H1 (cell line): ENCODE data around the gene PDE1A. TPM values are rescaled to one million over a fixed set of nuclear protein-coding genes. Genes with fewer than 3 reads are reported as not detected.

ENCODE experiments used
- CTCF ChIA-PET: fragments of 300-600 bp; sonication (Branson Sonifier 250); formaldehyde crosslinking; loops from one replicate; lab custom pipeline; 2021; ENCODE audit not compliant: partially characterized antibody; lab: Charles Lee
- POLR2A ChIA-PET: fragments of 300-600 bp; sonication (Branson Sonifier 250); formaldehyde crosslinking; loops from one replicate; lab custom pipeline; 2021; ENCODE audit warnings: inconsistent platforms; ENCODE audit not compliant: partially characterized antibody; lab: Charles Lee
- DNase-seq, 2 experiments: peaks; one replicate each; pipeline versions ENCODE4 v3.0.0 to v3.0.0-alpha.2; 2010 to 2022; ENCODE audit warnings: low spot score in 2 of 2, low read depth in 1 of 2, mixed read lengths in 1 of 2
- FAIRE-seq: peaks from 2 replicates; lab custom pipeline; 2011; peaks lifted over from hg19 to GRCh38; lab: Jason Lieb, UNC
- H2AFZ ChIP-seq: 2 replicates; pipeline ENCODE4 v1.8.1; 2012; ENCODE audit warnings: low read length, inconsistent platforms
- H2AK5ac ChIP-seq: 2 replicates; pipeline ENCODE4 v1.6.1; 2013; ENCODE audit warnings: low read depth, low read length
- H2BK120ac ChIP-seq: replicated peaks from 2 replicates; pipeline ENCODE3; 2013; ENCODE audit warnings: low read depth, low read length, inconsistent platforms
- H2BK12ac ChIP-seq: 2 replicates; pipeline ENCODE4 v1.6.1; 2013; ENCODE audit warnings: low read depth, low read length
- H2BK15ac ChIP-seq: 2 replicates; pipeline ENCODE4 v1.6.1; 2013; ENCODE audit warnings: low read length
- H2BK20ac ChIP-seq: 2 replicates; pipeline ENCODE4 v1.6.1; 2013; ENCODE audit warnings: low read length
- H2BK5ac ChIP-seq: 2 replicates; pipeline ENCODE4 v1.6.1; 2013; ENCODE audit warnings: low read depth, low read length
- H3K14ac ChIP-seq: 2 replicates; pipeline ENCODE4 v1.6.1; 2013; ENCODE audit warnings: inconsistent platforms; ENCODE audit not compliant: insufficient read length
- H3K18ac ChIP-seq: 2 replicates; pipeline ENCODE4 v1.6.1; 2013; ENCODE audit warnings: low read length; ENCODE audit errors: extremely low read depth
- H3K23ac ChIP-seq: 2 replicates; pipeline ENCODE4 v1.6.1; 2013; ENCODE audit warnings: inconsistent platforms; ENCODE audit not compliant: insufficient read length
- H3K23me2 ChIP-seq: 2 replicates; pipeline ENCODE4 v1.6.1; 2013; ENCODE audit warnings: low read depth, low read length
- H3K27ac ChIP-seq: 2 replicates; pipeline ENCODE4 v1.6.1; 2011; ENCODE audit warnings: low read depth, low read length, inconsistent platforms
- H3K27me3 ChIP-seq, 4 experiments: replicated peaks in 1 of 4; 1 replicate in 1 of 4; 2 replicates in 3 of 4; pipeline versions ENCODE4 v1.6.1 to v1.8.1; 2011 to 2013; ENCODE audit warnings: low read length in 3 of 4, mild to moderate bottlenecking in 3 of 4, inconsistent platforms in 2 of 4, mixed read lengths in 2 of 4, moderate library complexity in 1 of 4; ENCODE audit not compliant: control insufficient read depth in 3 of 4, insufficient read depth in 3 of 4; ENCODE audit errors: extremely low read depth in 1 of 4
- H3K36me3 ChIP-seq, 4 experiments: 2 replicates each; pipeline versions ENCODE4 v1.6.1 to v1.8.1; 2011 to 2013; ENCODE audit warnings: mild to moderate bottlenecking in 4 of 4, low read length in 3 of 4, moderate library complexity in 2 of 4, control low read depth in 1 of 4, inconsistent platforms in 1 of 4; ENCODE audit not compliant: insufficient read depth in 4 of 4, control insufficient read depth in 2 of 4
- H3K4ac ChIP-seq: replicated peaks from 2 replicates; pipeline ENCODE3; 2013; ENCODE audit warnings: low read length, low read depth, mixed read lengths, inconsistent platforms; ENCODE audit not compliant: insufficient read length
- H3K4me1 ChIP-seq, 4 experiments: replicated peaks in 1 of 4; 1 replicate in 1 of 4; 2 replicates in 3 of 4; pipeline versions ENCODE4 v1.6.1 to v1.8.1; 2011 to 2013; ENCODE audit warnings: low read length in 3 of 4, inconsistent platforms in 2 of 4, mixed read lengths in 1 of 4; ENCODE audit not compliant: insufficient read depth in 4 of 4, control insufficient read depth in 3 of 4
- H3K4me2 ChIP-seq, 2 experiments: 2 replicates each; pipeline versions ENCODE4 v1.6.1 to v1.8.1; 2011 to 2013; ENCODE audit warnings: low read depth in 2 of 2, low read length in 2 of 2, control low read depth in 1 of 2, inconsistent platforms in 1 of 2, mild to moderate bottlenecking in 1 of 2; ENCODE audit not compliant: insufficient read depth in 1 of 2
- H3K4me3 ChIP-seq, 4 experiments: fragments of 200-600, 300-600 bp in 1 of 4; sonication (generic), shearing (Covaris generic), sonication (Bioruptor Twin) in 1 of 4; 2 replicates each; pipeline versions ENCODE4 v1.5.1 to v1.8.1; 2011 to 2016; ENCODE audit warnings: low read length in 4 of 4, low read depth in 3 of 4, control low read depth in 2 of 4, inconsistent platforms in 2 of 4, mild to moderate bottlenecking in 2 of 4, mixed read lengths in 1 of 4, moderate library complexity in 1 of 4; ENCODE audit not compliant: insufficient read depth in 2 of 4; ENCODE audit errors: extremely low read depth in 1 of 4
- H3K56ac ChIP-seq: replicated peaks from 2 replicates; pipeline ENCODE3; 2013; ENCODE audit warnings: low read depth, mild to moderate bottlenecking, mixed read lengths, low read length, inconsistent platforms; ENCODE audit not compliant: insufficient read length
- H3K79me1 ChIP-seq: 2 replicates; pipeline ENCODE4 v1.6.1; 2013; ENCODE audit warnings: low read depth, low read length, control low read depth
- H3K79me2 ChIP-seq, 2 experiments: 2 replicates each; pipeline versions ENCODE4 v1.6.1 to v1.8.1; 2012 to 2013; ENCODE audit warnings: low read length in 2 of 2, mild to moderate bottlenecking in 2 of 2, inconsistent platforms in 1 of 2; ENCODE audit not compliant: insufficient read depth in 2 of 2, control insufficient read depth in 1 of 2
- H3K9ac ChIP-seq, 4 experiments: replicated peaks in 1 of 4; 1 replicate in 1 of 4; 2 replicates in 3 of 4; pipeline versions ENCODE4 v1.6.1 to v1.8.1; 2011 to 2013; ENCODE audit warnings: low read depth in 3 of 4, low read length in 3 of 4, control low read depth in 2 of 4, mild to moderate bottlenecking in 2 of 4, moderate library complexity in 2 of 4, inconsistent platforms in 1 of 4; ENCODE audit errors: extremely low read depth in 1 of 4
- H3K9me3 ChIP-seq, 2 experiments: 2 replicates each; pipeline versions ENCODE4 v1.6.1 to v1.8.1; 2012 to 2013; ENCODE audit warnings: mild to moderate bottlenecking in 2 of 2, moderate library complexity in 2 of 2, control low read depth in 1 of 2, inconsistent platforms in 1 of 2, low read depth in 1 of 2, low read length in 1 of 2, mixed read lengths in 1 of 2; ENCODE audit not compliant: insufficient read depth in 2 of 2
- H4K20me1 ChIP-seq, 2 experiments: replicated peaks in 1 of 2; 2 replicates each; pipeline versions ENCODE3 to v1.8.1; 2011 to 2013; ENCODE audit warnings: inconsistent platforms in 2 of 2, low read length in 2 of 2, mild to moderate bottlenecking in 1 of 2; ENCODE audit not compliant: insufficient read depth in 2 of 2, control insufficient read depth in 1 of 2
- H4K5ac ChIP-seq: 2 replicates; pipeline ENCODE4 v1.6.1; 2013; ENCODE audit warnings: low read length, low read depth, mixed read lengths, inconsistent platforms; ENCODE audit not compliant: insufficient read length
- H4K8ac ChIP-seq: 2 replicates; pipeline ENCODE4 v1.8.0; 2013; ENCODE audit warnings: mild to moderate bottlenecking, moderate library complexity, low read length, inconsistent platforms; ENCODE audit not compliant: insufficient read depth; ENCODE audit errors: extremely low read depth
- H4K91ac ChIP-seq: replicated peaks from 2 replicates; pipeline ENCODE3; 2013; ENCODE audit warnings: low read length, mixed read lengths, inconsistent platforms; ENCODE audit not compliant: insufficient read length
- HDAC6 ChIP-seq: IDR thresholded peaks from one replicate; pipeline ENCODE4 v1.7.1; 2012; ENCODE audit warnings: low read depth, mild to moderate bottlenecking, inconsistent platforms, low read length, moderate library complexity
- MAFK ChIP-seq: IDR thresholded peaks from 2 replicates; pipeline ENCODE4 v1.6.1; 2012; ENCODE audit warnings: low read depth, mild to moderate bottlenecking, improper control_type of control experiment, low read length
- WGBS, 2 experiments: shearing (Covaris generic) in 1 of 2; methylation state at CpG; one replicate each; pipeline versions ENCODE4 v1.1.6 to v1.1.7; 2013 to 2015; ENCODE audit warnings: low lambda C conversion rate in 2 of 2, mixed read lengths in 2 of 2, inconsistent platforms in 1 of 2, low coverage in 1 of 2, missing lambda C conversion rate in 1 of 2; ENCODE audit not compliant: insufficient replicate concordance in 2 of 2, insufficient coverage in 1 of 2, insufficient read length in 1 of 2; ENCODE audit errors: extremely low coverage in 1 of 2, missing lambda C conversion rate in 1 of 2; 5-methylcytosine and 5-hydroxymethylcytosine counted together
- polyA plus RNA-seq, 7 experiments: library from polyadenylated mRNA; depleted of rRNA in 3 of 7; stranded (reverse) in 5 of 7; unstranded in 2 of 7; fragments of >200 nt in 5 of 7; fragments of 200-250 nt in 2 of 7; gene quantifications; 1 replicate in 5 of 7; 2 replicates in 1 of 7; 4 replicates in 1 of 7; pipeline versions ENCODE4 v1.2.1 to v1.2.3, GENCODE V29; 2011 to 2013; ENCODE audit warnings: missing spikeins in 2 of 7, mixed read lengths in 2 of 7
- total RNA-seq: library from RNA; stranded (reverse); fragmentation: NEBNext Ultra II Directional; extraction: Animal tissue kit (Norgen Biotek cat#: 25700); gene quantifications from 2 replicates; pipeline ENCODE4 v1.2.1, GENCODE V29; 2021

The PDE1A gene
- total and polyA plus RNA-seq, 2 of the 8 experiments (the other 6 are each of a cell fraction or from before 2014, with no cell fraction given): 0.34 TPM; not detected in 1

DNA sequence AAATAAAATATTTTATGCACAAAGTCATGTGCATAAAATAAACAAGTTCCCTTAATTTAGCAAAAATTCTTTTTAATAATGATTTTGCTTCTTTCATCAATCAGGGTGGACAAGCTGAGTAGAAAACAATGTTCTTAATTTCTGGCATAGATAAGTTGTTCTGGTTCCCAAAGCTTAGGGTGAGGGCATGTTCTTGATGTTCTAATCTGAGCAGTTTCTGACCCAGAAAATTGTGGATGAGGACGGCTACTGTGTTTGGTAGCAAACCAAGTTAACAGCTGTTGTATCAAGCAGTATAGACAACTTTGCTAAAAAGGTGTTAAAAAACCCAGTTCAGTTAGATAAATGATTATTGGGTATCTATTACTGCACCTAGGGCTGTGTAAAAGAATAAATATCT is 158.9 kb downstream of the PDE1A start:
- H3K27me3 ChIP-seq: no peaks in the 10 kb centered on the region
- H3K14ac ChIP-seq: no peak overlapping the region
- no peaks in the 10 kb centered on the region for H3K36me3 ChIP-seq
- no peaks in the 10 kb centered on the region for H3K4me1 ChIP-seq
- ChIA-PET POLR2A (no interaction called here), CTCF (no interaction called here)
- TF ChIP-seq MAFK (no peak), HDAC6 (no peak)
- H4K91ac ChIP-seq: no peak overlapping the region
- no peak overlapping the region for H2BK20ac ChIP-seq
- no peak overlapping the region for H2BK12ac ChIP-seq
- no peak overlapping the region for H3K27ac ChIP-seq
- H3K23ac ChIP-seq: no peak overlapping the region
- WGBS, 2 experiments: 100% methylated on average over 1 of the region's 1 CpG; no CpG with 5 or more reads in 1 of the 2 experiments
- no peak overlapping the region for H2AFZ ChIP-seq
- H2BK5ac ChIP-seq: no peak overlapping the region
- H3K4me2 ChIP-seq: no peak overlapping the region
- no peak overlapping the region for H3K56ac ChIP-seq
- H2BK15ac ChIP-seq: no peak overlapping the region
- no peaks in the 10 kb centered on the region for H3K79me1 ChIP-seq
- no peak overlapping the region for H2AK5ac ChIP-seq
- no peak overlapping the region for H4K5ac ChIP-seq
- H3K18ac ChIP-seq: no peak overlapping the region
- FAIRE-seq (no peak), DNase-seq (no peak)
- H3K4ac ChIP-seq: no peak overlapping the region
- no peaks in the 10 kb centered on the region for H3K9me3 ChIP-seq
- no peak overlapping the region for H2BK120ac ChIP-seq
- no peaks in the 10 kb centered on the region for H4K20me1 ChIP-seq
- H3K9ac ChIP-seq: no peak overlapping the region
- no peak overlapping the region for H3K4me3 ChIP-seq
- no peaks in the 10 kb centered on the region for H3K23me2 ChIP-seq
- H4K8ac ChIP-seq: no peak overlapping the region
- no peaks in the 10 kb centered on the region for H3K79me2 ChIP-seq
